ENCODE data around the gene CLIC1.
A peak's percentile ranks its signal among the peaks of the same experiment; 100 is the strongest.

CLIC1 gene

DNA sequence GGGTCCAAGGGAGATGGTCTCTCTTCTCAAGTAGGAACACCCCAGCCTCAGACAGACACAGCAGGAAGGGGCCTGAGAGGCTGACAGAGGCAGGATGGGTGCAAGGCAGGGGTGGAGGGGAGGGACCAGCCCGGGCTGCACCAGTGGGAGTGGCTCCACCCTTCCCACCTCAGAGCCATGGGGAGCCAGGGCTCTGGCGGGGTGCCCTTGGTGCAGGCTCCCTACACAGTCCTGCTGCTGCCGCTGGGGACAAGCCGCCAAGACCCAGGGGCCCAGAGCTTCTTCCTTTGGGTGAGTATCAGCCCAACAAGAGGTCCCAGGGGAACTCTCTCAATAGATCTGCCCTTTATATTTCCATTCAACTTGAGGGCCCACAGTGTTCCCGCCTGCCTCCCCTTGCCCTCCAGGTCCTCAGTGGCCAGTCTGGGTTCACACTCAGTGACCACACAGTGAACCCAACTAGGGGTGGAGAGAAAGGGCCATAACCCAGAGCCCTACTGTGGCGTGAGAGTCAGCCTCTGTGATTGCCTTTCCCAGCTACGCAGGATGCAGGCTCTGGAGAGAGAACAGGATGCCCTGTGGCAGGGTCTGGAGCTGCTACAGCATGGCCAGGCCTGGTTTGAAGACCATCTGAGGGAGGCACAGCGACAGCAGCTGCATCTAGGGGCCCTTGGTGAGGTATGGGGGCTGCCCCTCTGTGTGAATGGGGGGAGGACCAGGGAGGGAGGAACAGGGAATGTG is 26.7 kb upstream of the CLIC1 start:
- DNase-seq (ENCODE audit: insufficient read length, low spot score) (no peak), FAIRE-seq (no peak)
- no peak for TF ChIP-seq POLR2A (IDR thresholded peaks at IDR 0.05; ENCODE audit: low read depth, low read length)

GRCh38 chr6:31762356-31762755 is 26.0 kb upstream of the CLIC1 start, which contains the start of gene SAPCD1:
Gene SAPCD1, plus strand, starts transcription at chr6:31762656. Its CDS starts 399 bp downstream, at chr6:31763055.
- FAIRE-seq (no peak), DNase-seq (ENCODE audit: insufficient read length, low spot score) (no peak)
- TF ChIP-seq POLR2A (IDR thresholded peaks at IDR 0.05; ENCODE audit: low read depth, low read length): no peak

DNA sequence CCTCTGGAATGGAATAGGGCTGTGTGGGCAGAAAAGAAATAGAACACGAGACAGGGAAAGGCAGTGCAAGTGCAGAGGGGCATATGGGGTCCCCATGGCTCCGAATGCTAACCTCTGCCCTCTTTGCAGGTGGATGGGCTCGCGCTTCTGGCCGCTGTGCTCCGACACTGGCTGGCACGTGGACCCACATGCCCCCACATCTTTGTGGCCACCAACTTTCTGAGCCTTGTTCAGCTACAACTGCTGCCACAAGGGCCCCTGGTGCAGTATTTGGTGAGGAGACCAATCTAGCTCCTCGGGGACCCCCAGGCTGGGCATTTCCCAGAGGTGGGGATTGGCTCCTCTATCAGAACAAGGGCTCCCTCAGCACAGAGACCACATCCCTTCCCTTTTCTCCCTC is 25.0 kb upstream of the CLIC1 start:
- no peak for DNase-seq (ENCODE audit: insufficient read length, low spot score)
- no peak for TF ChIP-seq POLR2A (IDR thresholded peaks at IDR 0.05; ENCODE audit: low read depth, low read length)
- FAIRE-seq: no peak

GRCh38 chr6:31760790-31761189 is 24.5 kb upstream of the CLIC1 start:
- no peak for DNase-seq (ENCODE audit: insufficient read length, low spot score)
- TF ChIP-seq POLR2A (IDR thresholded peaks at IDR 0.05; ENCODE audit: low read depth, low read length): no peak
- no peak for FAIRE-seq

GRCh38 chr6:31758281-31758680 is 22.0 kb upstream of the CLIC1 start:
- no peak for DNase-seq (ENCODE audit: insufficient read length, low spot score)
- no peak for FAIRE-seq
- no peak for TF ChIP-seq POLR2A (IDR thresholded peaks at IDR 0.05; ENCODE audit: low read depth, low read length)

DNA sequence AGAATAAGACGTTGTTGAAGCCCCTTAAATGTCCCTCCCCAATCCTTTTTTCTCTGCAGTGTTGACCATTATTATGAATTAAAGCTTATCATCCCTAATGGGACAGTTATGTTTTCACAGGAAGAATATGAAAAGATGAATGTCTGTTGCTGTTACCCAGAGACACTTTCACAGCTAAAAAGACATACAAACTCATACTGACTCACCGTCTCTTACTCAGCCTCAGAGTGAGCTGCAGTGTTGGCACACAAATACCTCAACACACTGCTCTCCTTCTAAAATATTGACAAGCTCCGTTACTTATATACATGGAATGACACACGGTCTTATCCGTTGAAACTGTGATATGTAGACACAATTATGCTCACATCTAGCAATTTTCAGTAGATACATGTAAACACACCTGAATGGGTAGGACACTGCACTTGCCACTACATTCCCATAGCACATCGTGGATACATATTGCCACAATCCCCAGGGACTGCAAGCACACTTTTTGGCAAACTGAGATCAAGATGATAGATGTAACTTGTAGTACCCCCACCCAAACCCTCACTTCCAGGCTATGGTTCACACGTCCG is 16.5 kb upstream of the CLIC1 start:
- FAIRE-seq: peak; percentile 58
- no peak for TF ChIP-seq POLR2A (IDR thresholded peaks at IDR 0.05; ENCODE audit: low read depth, low read length)
- DNase-seq (ENCODE audit: insufficient read length, low spot score): peak; percentile 61

DNA sequence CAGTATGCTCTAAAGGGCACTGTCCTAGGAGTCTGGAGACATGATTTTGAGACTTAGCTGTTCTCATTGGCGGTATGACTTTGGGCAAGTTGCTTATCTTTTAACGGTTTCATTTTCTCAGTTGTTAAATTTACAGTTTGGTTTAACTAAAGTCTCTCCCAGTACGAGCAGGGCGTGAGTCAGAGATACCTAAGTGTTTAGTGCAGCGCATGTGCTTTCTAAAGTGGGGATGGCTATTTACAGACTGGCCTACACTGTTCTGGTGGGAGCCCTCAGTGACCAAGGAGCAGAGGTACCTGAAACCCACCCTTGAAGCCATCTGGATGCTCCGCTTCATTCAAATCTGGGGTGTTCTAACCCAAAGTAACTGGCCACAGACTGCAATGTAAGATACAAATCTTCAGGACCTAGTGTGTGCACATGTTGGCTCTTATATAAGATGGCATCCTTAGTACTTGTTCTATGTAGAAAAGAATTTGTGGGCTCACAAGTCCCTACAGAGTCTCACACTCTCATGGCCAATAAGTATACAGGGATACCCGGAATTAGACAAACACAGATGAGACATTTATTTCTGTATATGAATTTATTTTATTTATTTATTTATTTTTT is 14.2 kb upstream of the CLIC1 start:
- no peak for TF ChIP-seq POLR2A (IDR thresholded peaks at IDR 0.05; ENCODE audit: low read depth, low read length)
- FAIRE-seq: no peak
- DNase-seq (ENCODE audit: insufficient read length, low spot score): no peak

- no peak for TF ChIP-seq POLR2A (IDR thresholded peaks at IDR 0.05; ENCODE audit: low read depth, low read length)
- DNase-seq (ENCODE audit: insufficient read length, low spot score) (no peak), FAIRE-seq (no peak)
Measured at GRCh38 chr6:31749301-31750036, 13.1 kb upstream of the CLIC1 start.

GRCh38 chr6:31744422-31744821 is 8.1 kb upstream of the CLIC1 start:
- FAIRE-seq: no peak
- TF ChIP-seq POLR2A (IDR thresholded peaks at IDR 0.05; ENCODE audit: low read depth, low read length): no peak

DNA sequence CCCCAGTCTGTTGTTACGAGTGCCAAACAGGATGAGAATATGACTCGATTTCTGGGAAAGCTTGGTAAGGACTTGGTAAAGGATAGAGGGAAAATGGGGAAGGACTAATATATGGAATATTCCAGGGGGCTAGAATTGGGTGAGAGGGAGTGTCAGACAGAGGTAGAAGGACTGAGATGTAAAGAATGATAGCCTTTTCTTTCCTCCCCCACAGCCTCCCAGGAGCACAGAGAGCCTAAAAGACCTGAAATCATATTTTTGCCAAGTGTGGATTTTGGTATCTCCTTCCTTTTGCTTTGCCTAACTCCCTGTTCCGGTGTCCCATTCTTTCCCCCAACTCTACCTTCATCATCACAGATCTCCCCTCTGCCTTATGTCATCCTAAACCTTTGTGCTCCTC is 6.6 kb upstream of the CLIC1 start:
- FAIRE-seq: no peak
- TF ChIP-seq POLR2A (IDR thresholded peaks at IDR 0.05; ENCODE audit: low read depth, low read length): no peak
- no peak for DNase-seq (ENCODE audit: insufficient read length, low spot score)

More at GRCh38 chr6:31744422-31744821, 8.1 kb upstream of the CLIC1 start:
- no peak for DNase-seq (ENCODE audit: insufficient read length, low spot score)

DNA sequence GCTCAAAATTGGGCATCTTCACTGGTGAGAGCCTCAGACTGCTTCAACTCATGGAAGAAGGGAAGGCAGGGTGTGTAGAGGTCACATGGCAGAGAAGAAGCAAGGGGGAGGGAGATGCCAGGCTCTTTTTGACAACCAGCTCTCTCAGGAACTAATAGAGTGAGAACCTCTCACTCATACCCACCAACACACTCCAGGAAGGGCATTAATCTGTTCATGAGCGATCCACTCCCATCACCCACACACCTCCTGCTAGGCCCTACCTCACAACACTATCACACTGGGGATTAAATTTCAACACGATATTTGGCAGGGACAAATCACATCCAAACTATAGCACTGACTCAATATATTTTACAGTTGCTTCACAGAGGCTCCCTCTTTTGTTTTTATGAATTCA is 5.5 kb upstream of the CLIC1 start:
- FAIRE-seq (no peak), DNase-seq (ENCODE audit: insufficient read length, low spot score) (no peak)
- TF ChIP-seq POLR2A (IDR thresholded peaks at IDR 0.05; ENCODE audit: low read depth, low read length): no peak

DNA sequence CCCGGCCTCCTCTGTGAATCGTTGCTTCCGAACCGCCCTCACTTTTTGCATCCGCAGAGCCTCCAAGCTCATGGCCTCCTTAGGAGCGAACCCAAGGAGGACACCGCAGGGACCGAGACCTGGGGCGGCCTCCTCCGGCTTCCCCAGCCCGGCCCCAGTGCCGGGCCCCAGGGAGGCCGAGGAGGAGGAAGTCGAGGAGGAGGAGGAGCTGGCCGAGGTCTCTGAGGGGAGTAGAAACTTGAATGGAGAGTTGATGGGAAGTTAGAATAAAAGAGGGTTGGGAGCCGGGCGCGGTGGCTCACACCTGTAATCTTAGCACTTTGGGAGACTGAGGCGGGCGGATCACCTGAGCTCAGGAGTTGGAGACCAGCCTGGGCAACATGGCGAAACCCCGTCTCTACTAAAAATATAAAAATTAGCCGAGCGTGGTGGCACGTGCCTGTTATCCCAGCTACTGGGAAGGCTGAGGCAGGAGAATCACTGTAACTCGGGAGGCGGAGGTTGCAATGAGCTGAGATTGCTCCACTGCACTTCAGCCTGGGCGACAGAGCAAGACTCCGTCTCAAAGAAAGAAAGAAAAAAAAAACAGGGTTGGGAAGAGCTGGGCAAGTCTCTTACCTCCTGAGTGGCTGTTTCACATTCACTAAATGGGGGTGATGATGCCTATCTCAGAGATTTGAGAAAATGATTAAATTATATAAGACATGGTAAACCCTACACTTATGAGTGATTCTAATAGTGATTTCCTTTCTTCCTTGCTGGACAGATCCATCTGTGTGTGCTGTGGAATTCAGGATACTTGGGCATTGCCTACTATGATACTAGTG is 4.3 kb upstream of the CLIC1 start:
- FAIRE-seq: no peak
- TF ChIP-seq POLR2A (IDR thresholded peaks at IDR 0.05; ENCODE audit: low read depth, low read length): peak; percentile 13; the same call in 1 of the 2 replicates
- no peak for DNase-seq (ENCODE audit: insufficient read length, low spot score)

GRCh38 chr6:31739639-31740396 is 3.5 kb upstream of the CLIC1 start, which contains the start of gene MSH5:
Gene MSH5, plus strand, starts transcription at chr6:31740005. Its CDS starts 462 bp downstream, at chr6:31740467.
- peak; percentile 90 for DNase-seq (ENCODE audit: insufficient read length, low spot score)
- peak; percentile 49 for TF ChIP-seq POLR2A (IDR thresholded peaks at IDR 0.05; ENCODE audit: low read depth, low read length)
- peak; percentile 72 for FAIRE-seq

All from H54 (cell line).